WTC11 (cell line): ENCODE measurements around the gene CACNB3. TPM values are rescaled to one million over a fixed set of nuclear protein-coding genes. Genes with fewer than 3 reads are reported as not detected.

Source experiments
- ATAC-seq: fragments of 200-7000 bp; cut with Tn5 transposase; 2 replicates; pipeline ENCODE4 v1.10.0; 2021; ENCODE audit warnings: mild to moderate bottlenecking, moderate library complexity
- CTCF ChIA-PET: fragments of 300-600 bp; sonication (Branson Sonifier 250); formaldehyde crosslinking; loops from one replicate; lab custom pipeline; 2021; ENCODE audit warnings: antibody characterized with exemption; lab: Charles Lee
- POLR2A ChIA-PET: fragments of 350-600 bp; sonication (Branson Sonifier 250); formaldehyde crosslinking; loops from one replicate; lab custom pipeline; 2021; ENCODE audit warnings: antibody characterized with exemption; lab: Charles Lee
- DNase-seq: peaks from one replicate; pipeline ENCODE4 v3.0.0; 2021; ENCODE audit warnings: low spot score
- H3K27ac Mint-ChIP-seq: 2 replicates; pipeline ENCODE4 v1.8.0; 2021; ENCODE audit warnings: mixed read lengths
- H3K27me3 Mint-ChIP-seq: 2 replicates; pipeline ENCODE4 v1.8.0; 2021; ENCODE audit warnings: low read depth, mild to moderate bottlenecking, moderate library complexity, mixed read lengths
- H3K36me3 Mint-ChIP-seq: 2 replicates; pipeline ENCODE4 v1.8.0; 2021; ENCODE audit warnings: mixed read lengths
- H3K4me1 Mint-ChIP-seq: 2 replicates; pipeline ENCODE4 v1.8.0; 2022; ENCODE audit warnings: mixed read lengths
- H3K4me3 Mint-ChIP-seq: 2 replicates; pipeline ENCODE4 v1.8.0; 2021; ENCODE audit warnings: mild to moderate bottlenecking, moderate library complexity, mixed read lengths
- H3K9me3 Mint-ChIP-seq: 2 replicates; pipeline ENCODE4 v1.8.0; 2021; ENCODE audit warnings: mixed read lengths
- ATF1 ChIP-seq: sonication (generic); formaldehyde crosslinking; IDR thresholded peaks from 2 replicates; pipeline ENCODE4 v1.8.1; 2023; ENCODE audit warnings: mild to moderate bottlenecking, moderate library complexity, missing genetic modification reagents
- CREB1 ChIP-seq: sonication (generic); formaldehyde crosslinking; IDR thresholded peaks from 2 replicates; pipeline ENCODE4 v1.8.0; 2023; ENCODE audit warnings: mild to moderate bottlenecking, missing genetic modification reagents
- E2F4 ChIP-seq: sonication (generic); formaldehyde crosslinking; IDR thresholded peaks from 2 replicates; pipeline ENCODE4 v1.8.1; 2022; ENCODE audit warnings: low read depth, mild to moderate bottlenecking, moderate library complexity, missing genetic modification reagents, borderline replicate concordance
- E2F5 ChIP-seq: sonication (generic); formaldehyde crosslinking; IDR thresholded peaks from 2 replicates; pipeline ENCODE4 v1.8.1; 2022; ENCODE audit warnings: mild to moderate bottlenecking, moderate library complexity, missing genetic modification reagents
- FOXJ3 ChIP-seq: sonication (generic); formaldehyde crosslinking; IDR thresholded peaks from 2 replicates; pipeline ENCODE4 v1.9.0; 2021; ENCODE audit warnings: missing genetic modification reagents, mild to moderate bottlenecking, borderline replicate concordance
- GTF2I ChIP-seq: fragments of 250-450 bp; sonication (Bioruptor Pico); conservative IDR thresholded peaks from 2 replicates; pipeline ENCODE4 v1.4.0; 2021; ENCODE audit warnings: mild to moderate bottlenecking
- NFATC4 ChIP-seq: fragments of 250-450 bp; sonication (Bioruptor Pico); IDR thresholded peaks from 2 replicates; pipeline ENCODE4 v1.9.0; 2021; ENCODE audit warnings: mild to moderate bottlenecking
- NFYB ChIP-seq: sonication (generic); formaldehyde crosslinking; conservative IDR thresholded peaks from 2 replicates; pipeline ENCODE4 v1.8.0; 2022; ENCODE audit warnings: low read depth, missing genetic modification reagents
- NR1H2 ChIP-seq: sonication (generic); formaldehyde crosslinking; IDR thresholded peaks from 2 replicates; pipeline ENCODE4 v1.9.0; 2021; ENCODE audit warnings: mild to moderate bottlenecking, moderate library complexity, missing genetic modification reagents
- NR2C2 ChIP-seq: sonication (generic); formaldehyde crosslinking; IDR thresholded peaks from 2 replicates; pipeline ENCODE4 v1.8.0; 2022; ENCODE audit warnings: mild to moderate bottlenecking, missing genetic modification reagents
- PREB ChIP-seq: sonication (generic); formaldehyde crosslinking; IDR thresholded peaks from 2 replicates; pipeline ENCODE4 v1.8.1; 2022; ENCODE audit warnings: mild to moderate bottlenecking, missing genetic modification reagents, moderate library complexity, borderline replicate concordance
- RELA ChIP-seq: sonication (generic); formaldehyde crosslinking; IDR thresholded peaks from 2 replicates; pipeline ENCODE4 v1.8.1; 2022; ENCODE audit warnings: missing genetic modification reagents, mild to moderate bottlenecking, borderline replicate concordance
- SMAD4 ChIP-seq: sonication (generic); formaldehyde crosslinking; IDR thresholded peaks from 2 replicates; pipeline ENCODE4 v1.8.0; 2022; ENCODE audit warnings: mild to moderate bottlenecking, missing genetic modification reagents
- TEAD4 ChIP-seq: sonication (generic); formaldehyde crosslinking; IDR thresholded peaks from 2 replicates; pipeline ENCODE4 v1.8.0; 2022; ENCODE audit warnings: mild to moderate bottlenecking, missing genetic modification reagents
- ZNF121 ChIP-seq: sonication (generic); formaldehyde crosslinking; IDR thresholded peaks from 2 replicates; pipeline ENCODE4 v1.8.0; 2023; ENCODE audit warnings: missing genetic modification reagents
- ZNF396 ChIP-seq: fragments of 250-450 bp; sonication (Bioruptor Pico); IDR thresholded peaks from 2 replicates; pipeline ENCODE4 v1.8.0; 2021; ENCODE audit warnings: mild to moderate bottlenecking, moderate library complexity, borderline replicate concordance
- ZNF423 ChIP-seq: fragments of 250-450 bp; sonication (Bioruptor Pico); IDR thresholded peaks from 2 replicates; pipeline ENCODE4 v2.1.2; 2022; ENCODE audit warnings: mild to moderate bottlenecking, moderate library complexity
- total RNA-seq: library from RNA; stranded (reverse); gene quantifications from 3 replicates; pipeline ENCODE4 v1.2.3, GENCODE V29; 2021
- TF ChIP-seq, protein P1 (sequence below): sonication (generic); formaldehyde crosslinking; IDR thresholded peaks from 2 replicates; pipeline ENCODE4 v1.8.1; 2022; ENCODE audit warnings: low read depth, missing genetic modification reagents, borderline replicate concordance
- TF ChIP-seq, protein P2 (sequence below): fragments of 250-450 bp; sonication (Bioruptor Pico); IDR thresholded peaks from 2 replicates; pipeline ENCODE4 v1.9.0; 2021; ENCODE audit warnings: moderate library complexity, mild to moderate bottlenecking, inconsistent platforms, borderline replicate concordance

CACNB3 gene
- total RNA-seq, 1 experiment from 2014 or later: 17.0 TPM

DNA sequence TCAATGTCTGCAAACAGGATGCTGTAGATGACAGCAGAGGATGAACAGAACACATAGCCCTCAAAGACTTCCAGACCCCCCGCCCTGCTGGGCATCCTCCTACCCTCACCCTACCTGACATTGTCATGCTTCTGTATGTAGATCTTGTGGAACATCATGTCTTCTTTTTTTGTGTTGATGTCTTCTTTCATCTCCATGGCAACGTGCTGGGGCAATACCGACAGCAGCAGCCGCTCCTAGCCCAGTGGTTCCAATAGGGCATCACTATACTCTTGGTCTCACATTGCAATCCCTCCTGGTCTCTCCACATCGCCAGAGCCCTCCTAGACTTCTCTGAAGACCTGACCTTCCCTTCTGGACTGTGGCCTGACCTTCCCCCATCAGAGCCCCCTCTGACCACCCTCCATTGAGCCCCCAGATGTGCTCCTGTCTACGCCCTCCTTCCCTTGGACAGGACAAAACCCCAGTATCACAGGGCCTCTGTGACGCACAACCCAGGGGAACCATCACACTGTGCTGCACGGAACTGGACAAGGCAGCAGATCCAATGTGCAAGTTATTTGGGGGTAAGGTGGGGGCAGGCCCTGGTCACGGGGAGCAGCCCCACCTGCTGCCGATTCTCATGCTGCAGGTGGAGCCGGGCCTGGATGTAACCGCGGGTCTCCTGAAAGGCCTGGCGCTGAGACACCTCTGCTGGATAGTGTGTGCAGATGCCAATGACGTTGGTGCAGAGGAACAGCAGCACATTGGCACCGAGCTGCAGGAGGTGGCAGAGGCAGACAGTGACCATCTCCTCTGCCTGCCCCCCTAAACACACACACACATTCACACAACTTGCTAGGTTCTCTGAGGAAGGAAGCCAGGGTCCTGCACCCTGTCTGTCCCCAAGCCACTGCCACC, 40.5 kb upstream of the CACNB3 start:
- POLR2A ChIA-PET: no interaction called here
- H3K27me3 Mint-ChIP-seq: no peaks in the 10 kb centered on the region
- ATAC-seq (peak; percentile 74), DNase-seq (no peak)
- TF ChIP-seq GTF2I (CRISPR knock-in tag) (no peak), ATF1 (CRISPR knock-in tag) (no peak), NFYB (CRISPR knock-in tag) (no peak), ZNF121 (CRISPR knock-in tag) (peak; percentile 77), NR1H2 (CRISPR knock-in tag) (no peak), ZNF423 (CRISPR knock-in tag) (no peak)
- H3K9me3 Mint-ChIP-seq: no peaks in the 10 kb centered on the region
- peaks cover 15% of the 10 kb centered on the region for H3K4me1 Mint-ChIP-seq
- 0 out of 2 replicates have a peak, but pooled peaks cover 3% of the 10 kb centered on the region for H3K36me3 Mint-ChIP-seq
- H3K4me3 Mint-ChIP-seq: no peak overlapping the region
- CTCF ChIA-PET: interaction anchor here (0.8 to 1.1 kb wide), 2 partner anchors 18 to 24 kb away, joined by 3 read pairs; no protein-coding TSS in a partner anchor
- H3K27ac Mint-ChIP-seq: peak overlapping the region; percentile 69; the same call in 1 of the 2 replicates

GRCh38 chr12:48779869-48780268, 38.4 kb upstream of the CACNB3 start:
- Mint-ChIP-seq H3K4me1 (peaks cover 15% of the 10 kb centered on the region), H3K27ac (no peak overlapping the region), H3K27me3 (no peaks in the 10 kb centered on the region), H3K36me3 (no peaks in the 10 kb centered on the region), H3K4me3 (no peak overlapping the region), H3K9me3 (no peaks in the 10 kb centered on the region)
- ATAC-seq: no peak
- TF ChIP-seq SMAD4 (CRISPR knock-in tag): no peak
- ChIA-PET CTCF (interaction anchor here (1.3 to 2.1 kb wide), 3 partner anchors 15 to 27 kb away, joined by 5 to 9 read pairs (median 5); no protein-coding TSS in a partner anchor), POLR2A (interaction anchor here (1.3 kb wide), 1 partner anchor 10 kb away, joined by 3 read pairs; no protein-coding TSS in a partner anchor)
- DNase-seq: no peak

DNA sequence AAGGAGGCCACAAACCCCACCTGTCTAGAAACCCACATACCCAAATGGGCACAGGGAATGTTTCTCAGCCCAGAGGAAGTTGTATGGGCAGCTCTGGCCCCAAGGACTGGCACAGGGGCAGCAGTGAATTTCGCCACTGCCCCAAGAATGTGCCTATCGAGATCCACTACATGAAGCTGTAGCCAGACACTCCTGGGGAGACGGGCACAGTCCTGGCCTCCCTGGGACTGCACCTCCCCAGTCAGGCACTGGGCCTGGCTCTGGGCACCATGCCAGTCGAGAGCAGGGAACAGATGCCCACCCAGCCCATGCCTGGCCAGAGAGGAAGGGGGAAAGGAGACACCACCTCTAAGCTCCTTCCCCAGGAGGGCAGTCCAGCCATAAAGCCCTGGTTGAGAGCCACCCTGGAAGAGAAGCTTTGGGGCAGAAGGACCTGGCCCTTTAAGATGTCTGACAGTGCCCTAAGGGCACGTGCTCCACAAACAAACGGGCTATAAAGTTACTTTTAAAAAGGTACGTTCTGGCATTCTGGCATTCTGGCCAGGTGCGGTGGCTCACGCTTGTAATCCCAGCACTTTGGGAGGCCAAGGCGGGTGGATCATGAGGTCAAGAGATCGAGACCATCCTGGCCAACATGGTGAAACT, 37.8 kb upstream of the CACNB3 start:
- ChIA-PET CTCF (interaction anchor here (0.8 to 2.1 kb wide), 4 partner anchors 15 to 27 kb away, joined by 4 to 9 read pairs (median 5); no protein-coding TSS in a partner anchor), POLR2A (no interaction called here)
- no peak overlapping the region for H3K4me3 Mint-ChIP-seq

More for the DNA sequence above, 37.8 kb upstream of the CACNB3 start:
- H3K4me1 Mint-ChIP-seq: peaks cover 15% of the 10 kb centered on the region
- TF ChIP-seq, protein P1, sequence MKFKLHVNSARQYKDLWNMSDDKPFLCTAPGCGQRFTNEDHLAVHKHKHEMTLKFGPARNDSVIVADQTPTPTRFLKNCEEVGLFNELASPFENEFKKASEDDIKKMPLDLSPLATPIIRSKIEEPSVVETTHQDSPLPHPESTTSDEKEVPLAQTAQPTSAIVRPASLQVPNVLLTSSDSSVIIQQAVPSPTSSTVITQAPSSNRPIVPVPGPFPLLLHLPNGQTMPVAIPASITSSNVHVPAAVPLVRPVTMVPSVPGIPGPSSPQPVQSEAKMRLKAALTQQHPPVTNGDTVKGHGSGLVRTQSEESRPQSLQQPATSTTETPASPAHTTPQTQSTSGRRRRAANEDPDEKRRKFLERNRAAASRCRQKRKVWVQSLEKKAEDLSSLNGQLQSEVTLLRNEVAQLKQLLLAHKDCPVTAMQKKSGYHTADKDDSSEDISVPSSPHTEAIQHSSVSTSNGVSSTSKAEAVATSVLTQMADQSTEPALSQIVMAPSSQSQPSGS (CRISPR knock-in tag): no peak
- no peak for TF ChIP-seq FOXJ3
- no peak for TF ChIP-seq E2F4 (CRISPR knock-in tag)
- TF ChIP-seq E2F5: no peak
- TF ChIP-seq NFATC4 (CRISPR knock-in tag): no peak
- no peak for TF ChIP-seq NR2C2 (CRISPR knock-in tag)
- no peak for TF ChIP-seq NFYB (CRISPR knock-in tag)
- no peak for TF ChIP-seq ZNF396
- TF ChIP-seq PREB (CRISPR knock-in tag): no peak
- no peak for TF ChIP-seq TEAD4
- TF ChIP-seq CREB1 (CRISPR knock-in tag): no peak
- TF ChIP-seq, protein P2, sequence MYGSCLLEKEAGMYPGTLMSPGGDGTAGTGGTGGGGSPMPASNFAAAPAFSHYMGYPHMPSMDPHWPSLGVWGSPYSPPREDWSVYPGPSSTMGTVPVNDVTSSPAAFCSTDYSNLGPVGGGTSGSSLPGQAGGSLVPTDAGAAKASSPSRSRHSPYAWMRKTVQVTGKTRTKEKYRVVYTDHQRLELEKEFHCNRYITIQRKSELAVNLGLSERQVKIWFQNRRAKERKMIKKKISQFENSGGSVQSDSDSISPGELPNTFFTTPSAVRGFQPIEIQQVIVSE (CRISPR knock-in tag): no peak
- TF ChIP-seq RELA (CRISPR knock-in tag): no peak
- TF ChIP-seq, all 79 proteins: peak for 0
- no peaks in the 10 kb centered on the region for H3K9me3 Mint-ChIP-seq
- no peak overlapping the region for H3K27ac Mint-ChIP-seq
- H3K36me3 Mint-ChIP-seq: no peaks in the 10 kb centered on the region
- ATAC-seq (no peak), DNase-seq (no peak)
- H3K27me3 Mint-ChIP-seq: no peaks in the 10 kb centered on the region
